A673 (cell line): Measurements from ENCODE around the gene ZKSCAN4. TPM values are rescaled to one million over a fixed set of nuclear protein-coding genes. Genes with fewer than 3 reads are reported as not detected.

Source experiments
- BruUV-seq: library from RNA; stranded (reverse); fragments of 400-500 nt; replicated peaks from 2 replicates; lab custom pipeline; 2021; lab: Mats Ljungman, UMichigan
- CTCF ChIA-PET: fragments of 300-600 bp; sonication (Branson Sonifier 250); formaldehyde crosslinking; loops from one replicate; lab custom pipeline; 2022; ENCODE audit warnings: antibody characterized with exemption; lab: Charles Lee
- POLR2A ChIA-PET: fragments of 300-600 bp; sonication (Branson Sonifier 250); formaldehyde crosslinking; loops from one replicate; lab custom pipeline; 2022; ENCODE audit warnings: antibody characterized with exemption; ENCODE audit not compliant: low non-redundant PET; lab: Charles Lee
- DNase-seq: peaks from one replicate; pipeline ENCODE4 v3.0.0-alpha.2; 2015; ENCODE audit warnings: low spot score
- H3K27ac ChIP-seq: fragments of 200-600 bp; sonication (generic); 2 replicates; pipeline ENCODE4 v1.5.1; 2016; ENCODE audit warnings: mixed run types, low read depth, mild to moderate bottlenecking, mixed read lengths, antibody characterized with exemption, low read length; ENCODE audit not compliant: poor library complexity, severe bottlenecking
- H3K27me3 ChIP-seq: fragments of 200-600 bp; sonication (generic); replicated peaks from 2 replicates; pipeline ENCODE4 v1.6.1; 2017; ENCODE audit warnings: mixed run types, low read depth, mild to moderate bottlenecking, mixed read lengths, antibody characterized with exemption, low read length; ENCODE audit not compliant: insufficient read depth, poor library complexity
- H3K36me3 ChIP-seq: fragments of 200-600 bp; sonication (generic); 2 replicates; pipeline ENCODE4 v1.6.1; 2016; ENCODE audit warnings: mixed run types, mild to moderate bottlenecking, mixed read lengths, antibody characterized with exemption, low read length; ENCODE audit not compliant: insufficient read depth, poor library complexity, severe bottlenecking
- H3K4me1 ChIP-seq: fragments of 200-600 bp; sonication (generic); 2 replicates; pipeline ENCODE4 v1.6.1; 2017; ENCODE audit warnings: mixed run types, mild to moderate bottlenecking, mixed read lengths, antibody characterized with exemption, low read length; ENCODE audit not compliant: insufficient read depth, poor library complexity, severe bottlenecking
- H3K4me3 ChIP-seq: fragments of 200-600 bp; sonication (generic); 2 replicates; pipeline ENCODE4 v1.5.1; 2016; ENCODE audit warnings: low read depth, mixed run types, mild to moderate bottlenecking, mixed read lengths, low read length; ENCODE audit not compliant: poor library complexity, severe bottlenecking
- H3K9me3 ChIP-seq: fragments of 200-600 bp; sonication (generic); 2 replicates; pipeline ENCODE4 v1.6.1; 2016; ENCODE audit warnings: mixed run types, low read depth, mild to moderate bottlenecking, mixed read lengths, antibody characterized with exemption, low read length; ENCODE audit not compliant: poor library complexity, severe bottlenecking
- EZH2 ChIP-seq: fragments of 200-600 bp; sonication (generic); IDR thresholded peaks from 2 replicates; pipeline ENCODE4 v1.6.1; 2017; ENCODE audit warnings: borderline replicate concordance, low read depth, mild to moderate bottlenecking, mixed read lengths, antibody characterized with exemption, low read length; ENCODE audit not compliant: poor library complexity, severe bottlenecking
- intact Hi-C: fragments of 100-400 bp; cut with micrococcal nuclease; formaldehyde crosslinking; loops from one replicate; pipeline ENCODE4 v1.10.0; 2022; ENCODE audit not compliant: unreplicated experiment
- total RNA-seq: library from RNA; stranded (reverse); gene quantifications from 2 replicates; pipeline ENCODE4 v1.2.3, GENCODE V29; 2021
- TF ChIP-seq, protein P1 (sequence below): fragments of 300-800, 200-600 bp; sonication (generic); conservative IDR thresholded peaks from 2 replicates; pipeline ENCODE4 v1.5.1; 2017; ENCODE audit warnings: low read depth, mild to moderate bottlenecking, antibody characterized with exemption, low read length, moderate library complexity, mixed read lengths

ZKSCAN4 gene
- total RNA-seq, 1 experiment from 2014 or later, result 6.4 TPM

DNA sequence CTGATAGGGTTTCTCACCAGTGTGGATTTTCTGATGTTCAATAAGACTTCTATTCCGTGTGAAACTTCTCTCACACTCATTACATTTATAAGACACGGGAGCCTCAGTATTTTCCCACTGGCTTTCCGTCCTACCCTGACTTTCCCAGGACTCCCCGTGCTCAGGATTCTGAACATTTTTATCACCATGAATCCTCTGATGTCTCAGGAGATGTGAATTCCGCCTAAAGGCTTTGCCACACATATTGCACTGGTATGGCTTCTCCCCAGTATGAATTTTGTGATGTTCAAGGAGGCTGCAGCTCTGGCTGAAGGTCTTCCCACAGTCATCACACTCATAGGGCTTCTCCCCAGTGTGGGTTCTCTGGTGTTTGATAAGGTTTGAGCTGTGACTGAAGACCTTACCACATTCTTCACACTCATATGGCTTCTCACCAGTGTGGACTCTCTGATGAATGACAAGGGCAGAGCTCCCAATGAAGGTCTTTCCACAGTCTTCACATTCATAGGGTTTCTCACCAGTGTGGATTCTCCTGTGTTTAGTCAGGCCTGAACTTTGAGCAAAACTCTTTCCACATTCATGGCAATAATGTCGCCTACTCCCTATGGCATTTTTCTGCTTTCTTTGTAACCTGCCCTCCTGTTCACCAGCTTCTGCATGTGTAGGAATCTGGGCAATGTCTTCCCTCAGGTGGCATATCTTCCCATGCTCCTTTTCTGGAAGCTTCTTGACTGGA lies 6.7 kb downstream of the ZKSCAN4 start:
- BruUV-seq, result TSS peak; percentile 18
- H3K27me3 ChIP-seq, result no peaks in the 10 kb centered on the region
- peaks cover under 1% of the 10 kb centered on the region for H3K4me1 ChIP-seq
- no peak overlapping the region for H3K27ac ChIP-seq
- H3K4me3 ChIP-seq, result no peak overlapping the region
- CTCF ChIA-PET, result no interaction called here
- no peak for DNase-seq
- intact Hi-C loops, result no loop called here
- TF ChIP-seq, protein P1, sequence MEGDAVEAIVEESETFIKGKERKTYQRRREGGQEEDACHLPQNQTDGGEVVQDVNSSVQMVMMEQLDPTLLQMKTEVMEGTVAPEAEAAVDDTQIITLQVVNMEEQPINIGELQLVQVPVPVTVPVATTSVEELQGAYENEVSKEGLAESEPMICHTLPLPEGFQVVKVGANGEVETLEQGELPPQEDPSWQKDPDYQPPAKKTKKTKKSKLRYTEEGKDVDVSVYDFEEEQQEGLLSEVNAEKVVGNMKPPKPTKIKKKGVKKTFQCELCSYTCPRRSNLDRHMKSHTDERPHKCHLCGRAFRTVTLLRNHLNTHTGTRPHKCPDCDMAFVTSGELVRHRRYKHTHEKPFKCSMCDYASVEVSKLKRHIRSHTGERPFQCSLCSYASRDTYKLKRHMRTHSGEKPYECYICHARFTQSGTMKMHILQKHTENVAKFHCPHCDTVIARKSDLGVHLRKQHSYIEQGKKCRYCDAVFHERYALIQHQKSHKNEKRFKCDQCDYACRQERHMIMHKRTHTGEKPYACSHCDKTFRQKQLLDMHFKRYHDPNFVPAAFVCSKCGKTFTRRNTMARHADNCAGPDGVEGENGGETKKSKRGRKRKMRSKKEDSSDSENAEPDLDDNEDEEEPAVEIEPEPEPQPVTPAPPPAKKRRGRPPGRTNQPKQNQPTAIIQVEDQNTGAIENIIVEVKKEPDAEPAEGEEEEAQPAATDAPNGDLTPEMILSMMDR, result no peak
- TF ChIP-seq EZH2, result no peak
- H3K9me3 ChIP-seq, result no peaks in the 10 kb centered on the region
- H3K36me3 ChIP-seq, result peaks cover 15% of the 10 kb centered on the region
- POLR2A ChIA-PET, result no interaction called here

DNA sequence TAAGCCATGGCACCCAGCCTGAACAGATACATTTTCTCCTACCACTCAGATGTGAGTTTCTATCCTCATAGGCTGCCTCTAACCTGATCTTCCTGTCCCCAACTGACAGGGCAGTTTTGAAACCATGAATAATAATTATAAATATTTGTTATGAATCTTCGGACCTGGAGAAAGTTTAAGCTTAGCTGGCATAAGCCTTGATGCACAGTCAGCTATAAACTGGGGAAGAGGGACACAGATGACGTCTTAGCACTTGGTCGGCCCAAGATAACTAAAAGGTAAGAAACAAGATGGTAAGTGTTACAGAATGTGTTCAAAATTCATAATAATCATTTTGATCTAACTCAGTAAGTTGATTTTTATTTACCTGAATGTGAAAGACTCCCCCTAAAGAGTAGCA lies 8.1 kb downstream of the ZKSCAN4 start:
- no peak for TF ChIP-seq EZH2
- TF ChIP-seq, protein P1, result no peak
- no TSS peak for BruUV-seq
- H3K36me3 ChIP-seq, result peaks cover 15% of the 10 kb centered on the region
- no peaks in the 10 kb centered on the region for H3K9me3 ChIP-seq
- no peaks in the 10 kb centered on the region for H3K4me1 ChIP-seq
- CTCF ChIA-PET, result no interaction called here
- intact Hi-C loops, result no loop called here
- H3K27ac ChIP-seq, result no peak overlapping the region
- DNase-seq, result no peak
- no peaks in the 10 kb centered on the region for H3K27me3 ChIP-seq
- POLR2A ChIA-PET, result no interaction called here
- no peak overlapping the region for H3K4me3 ChIP-seq

DNA sequence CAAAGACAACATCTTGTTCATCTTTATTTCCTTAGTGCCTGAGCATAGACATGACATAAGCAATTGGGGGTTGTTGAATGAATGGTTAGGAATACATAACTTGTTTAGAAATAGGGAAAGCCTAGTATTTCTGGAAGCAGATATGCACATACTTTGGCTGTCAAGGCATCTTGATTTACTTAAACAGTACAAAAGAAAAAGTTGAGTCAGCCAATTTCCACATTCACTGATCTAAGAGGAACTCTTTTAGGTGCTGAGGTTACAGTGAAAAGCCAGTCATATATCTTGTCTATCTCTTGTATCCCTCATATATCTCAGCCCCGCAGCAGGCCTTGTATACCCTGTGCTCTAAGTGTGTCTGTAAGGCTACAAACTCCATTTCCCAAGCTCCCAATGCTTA lies 11.6 kb downstream of the ZKSCAN4 start:
- no peak overlapping the region for H3K4me3 ChIP-seq
- H3K9me3 ChIP-seq, result no peaks in the 10 kb centered on the region
- H3K27ac ChIP-seq, result no peak overlapping the region
- H3K27me3 ChIP-seq, result no peaks in the 10 kb centered on the region
- TF ChIP-seq, protein P1, result no peak
- TF ChIP-seq EZH2, result no peak
- H3K4me1 ChIP-seq, result no peaks in the 10 kb centered on the region
- peaks cover 8% of the 10 kb centered on the region for H3K36me3 ChIP-seq
- intact Hi-C loops, result no loop called here
- DNase-seq, result no peak
- no TSS peak for BruUV-seq
- POLR2A ChIA-PET, result no interaction called here
- CTCF ChIA-PET, result no interaction called here
